Neural cell (in vitro differentiated cells): ENCODE results near the gene PERCC1. TPM values are rescaled to one million over a fixed set of nuclear protein-coding genes. Genes with fewer than 3 reads are reported as not detected.
"Not testable (repeated sequence)": the region's sequence is repeated elsewhere in the genome, so short reads cannot be mapped to it uniquely, and the experiment has no call there.

ENCODE experiments used
- H2AFZ ChIP-seq: fragments of 200-600, 300-800 bp; sonication (generic), shearing (Covaris generic); 2 replicates; pipeline ENCODE4 v1.6.0; 2014; ENCODE audit warnings: low read depth, mild to moderate bottlenecking, antibody characterized with exemption, low read length, moderate library complexity
- H3F3A ChIP-seq: fragments of 200-600 bp; shearing (Covaris generic); 2 replicates; pipeline ENCODE4 v1.6.1; 2016; ENCODE audit warnings: mild to moderate bottlenecking, moderate library complexity, mixed read lengths, antibody characterized with exemption, low read length; ENCODE audit not compliant: insufficient read depth, poor library complexity, severe bottlenecking
- H3K27ac ChIP-seq: fragments of 200-600, 300-800 bp; sonication (generic), shearing (Covaris generic); 2 replicates; pipeline ENCODE4 v1.5.1; 2014; ENCODE audit warnings: mild to moderate bottlenecking, low read length, moderate library complexity
- H3K27me3 ChIP-seq: fragments of 300-800, 200-600 bp; sonication (generic), shearing (Covaris generic); 2 replicates; pipeline ENCODE4 v1.6.0; 2014; ENCODE audit warnings: mild to moderate bottlenecking, low read depth, low read length, moderate library complexity; ENCODE audit not compliant: insufficient read depth
- H3K36me3 ChIP-seq: fragments of 300-800, 200-600 bp; sonication (generic), shearing (Covaris generic); 2 replicates; pipeline ENCODE4 v1.5.1; 2014; ENCODE audit warnings: mild to moderate bottlenecking, antibody characterized with exemption, low read length, moderate library complexity; ENCODE audit not compliant: insufficient read depth
- H3K4me2 ChIP-seq: fragments of 300-800, 200-600 bp; sonication (generic), shearing (Covaris generic); 2 replicates; pipeline ENCODE4 v1.6.0; 2014; ENCODE audit warnings: mild to moderate bottlenecking, low read length
- H3K4me3 ChIP-seq: fragments of 300-800, 200-600 bp; sonication (generic), shearing (Covaris generic); 2 replicates; pipeline ENCODE4 v1.5.1; 2014; ENCODE audit warnings: mild to moderate bottlenecking, low read length, moderate library complexity
- H3K79me2 ChIP-seq: fragments of 200-600 bp; shearing (Covaris generic); replicated peaks from 2 replicates; pipeline ENCODE4 v1.6.0; 2014; ENCODE audit warnings: mild to moderate bottlenecking, low read length, moderate library complexity; ENCODE audit not compliant: insufficient read depth
- H3K9ac ChIP-seq: fragments of 300-800, 200-600 bp; sonication (generic), shearing (Covaris generic); 2 replicates; pipeline ENCODE4 v1.6.1; 2016; ENCODE audit warnings: mild to moderate bottlenecking, low read length, mixed read lengths
- H3K9me2 ChIP-seq: fragments of 200-600 bp; shearing (Covaris generic); 2 replicates; pipeline ENCODE4 v1.6.1; 2016; ENCODE audit warnings: mild to moderate bottlenecking, low read length, mixed read lengths; ENCODE audit not compliant: insufficient read depth
- H3K9me3 ChIP-seq: fragments of 200-600, 300-800 bp; sonication (generic), shearing (Covaris generic); 2 replicates; pipeline ENCODE4 v1.6.1; 2016; ENCODE audit warnings: mild to moderate bottlenecking, mixed run types, low read length, moderate library complexity, mixed read lengths
- H4K20me1 ChIP-seq: fragments of 200-600 bp; shearing (Covaris generic); 2 replicates; pipeline ENCODE4 v1.6.1; 2016; ENCODE audit warnings: mild to moderate bottlenecking, mixed run types; ENCODE audit not compliant: insufficient read depth
- EP300 ChIP-seq: fragments of 450-650 bp; conservative IDR thresholded peaks from 2 replicates; pipeline ENCODE4 v1.6.1; 2014; ENCODE audit warnings: antibody characterized with exemption, mild to moderate bottlenecking, moderate library complexity; ENCODE audit not compliant: poor library complexity, severe bottlenecking
- EZH2 ChIP-seq: fragments of 200-600, 300-800 bp; shearing (Covaris generic), sonication (generic); IDR thresholded peaks from 2 replicates; pipeline ENCODE4 v1.6.1; 2014; ENCODE audit warnings: antibody characterized with exemption, low read length, borderline replicate concordance, mild to moderate bottlenecking; ENCODE audit not compliant: insufficient read depth, poor library complexity, severe bottlenecking
- MXI1 ChIP-seq: fragments of 450-650 bp; conservative IDR thresholded peaks from 2 replicates; pipeline ENCODE4 v1.6.1; 2014; ENCODE audit warnings: antibody characterized with exemption, mild to moderate bottlenecking; ENCODE audit not compliant: poor library complexity, severe bottlenecking
- POLR2AphosphoS5 ChIP-seq: IDR thresholded peaks from 2 replicates; pipeline ENCODE4 v1.6.1; 2012
- RAD21 ChIP-seq: fragments of 450-650 bp; conservative IDR thresholded peaks from 2 replicates; pipeline ENCODE4 v1.6.1; 2014; ENCODE audit warnings: antibody characterized with exemption, mild to moderate bottlenecking, moderate library complexity
- SMC3 ChIP-seq: fragments of 450-650 bp; conservative IDR thresholded peaks from 2 replicates; pipeline ENCODE4 v1.6.1; 2014; ENCODE audit warnings: antibody characterized with exemption, mild to moderate bottlenecking, moderate library complexity; ENCODE audit not compliant: poor library complexity
- TAF1 ChIP-seq: IDR thresholded peaks from 2 replicates; pipeline ENCODE4 v1.6.1; 2012; ENCODE audit warnings: low read depth
- polyA plus RNA-seq: library from polyadenylated mRNA; depleted of rRNA; stranded (reverse); fragments of >200 nt; gene quantifications from 2 replicates; pipeline ENCODE4 v1.2.3, GENCODE V29; 2014
- TF ChIP-seq, protein P1 (sequence below): IDR thresholded peaks from 2 replicates; pipeline ENCODE4 v1.6.1; 2012; ENCODE audit warnings: borderline replicate concordance
- TF ChIP-seq, protein P2 (sequence below): fragments of 450-650 bp; IDR thresholded peaks from 2 replicates; pipeline ENCODE4 v1.5.1; 2014; ENCODE audit warnings: antibody characterized with exemption, mild to moderate bottlenecking, moderate library complexity; ENCODE audit not compliant: poor library complexity, severe bottlenecking

The PERCC1 gene
- polyA plus RNA-seq, 1 donor from 2014 or later, result not detected

DNA sequence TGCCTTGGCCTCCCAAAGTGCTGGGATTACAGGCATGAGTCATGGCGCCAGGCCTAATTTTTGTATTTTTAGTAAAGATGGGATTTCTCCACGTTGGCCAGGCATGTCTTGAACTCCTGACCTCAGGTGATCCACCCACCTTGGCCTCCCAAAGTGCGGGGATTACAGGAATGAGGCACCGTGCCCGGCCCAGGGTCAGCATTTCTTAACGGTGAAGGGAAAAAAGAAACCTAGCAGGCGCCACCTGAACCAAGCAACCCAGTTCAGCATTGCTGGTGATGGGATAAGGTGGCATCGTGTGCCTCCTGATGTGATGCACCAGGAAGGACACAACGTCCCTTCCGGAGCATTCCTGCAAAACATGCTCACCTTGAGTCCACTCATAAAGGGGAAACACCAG is 46.2 kb downstream of the PERCC1 start:
- no peak overlapping the region for H2AFZ ChIP-seq
- no peak overlapping the region for H3K4me2 ChIP-seq
- H4K20me1 ChIP-seq, result no peaks in the 10 kb centered on the region
- H3K79me2 ChIP-seq, result peaks cover 17% of the 10 kb centered on the region
- no peaks in the 10 kb centered on the region for H3F3A ChIP-seq
- H3K9ac ChIP-seq, result no peak overlapping the region
- no peaks in the 10 kb centered on the region for H3K36me3 ChIP-seq
- H3K4me3 ChIP-seq, result no peak overlapping the region
- H3K27me3 ChIP-seq, result no peaks in the 10 kb centered on the region
- TF ChIP-seq, protein P1, sequence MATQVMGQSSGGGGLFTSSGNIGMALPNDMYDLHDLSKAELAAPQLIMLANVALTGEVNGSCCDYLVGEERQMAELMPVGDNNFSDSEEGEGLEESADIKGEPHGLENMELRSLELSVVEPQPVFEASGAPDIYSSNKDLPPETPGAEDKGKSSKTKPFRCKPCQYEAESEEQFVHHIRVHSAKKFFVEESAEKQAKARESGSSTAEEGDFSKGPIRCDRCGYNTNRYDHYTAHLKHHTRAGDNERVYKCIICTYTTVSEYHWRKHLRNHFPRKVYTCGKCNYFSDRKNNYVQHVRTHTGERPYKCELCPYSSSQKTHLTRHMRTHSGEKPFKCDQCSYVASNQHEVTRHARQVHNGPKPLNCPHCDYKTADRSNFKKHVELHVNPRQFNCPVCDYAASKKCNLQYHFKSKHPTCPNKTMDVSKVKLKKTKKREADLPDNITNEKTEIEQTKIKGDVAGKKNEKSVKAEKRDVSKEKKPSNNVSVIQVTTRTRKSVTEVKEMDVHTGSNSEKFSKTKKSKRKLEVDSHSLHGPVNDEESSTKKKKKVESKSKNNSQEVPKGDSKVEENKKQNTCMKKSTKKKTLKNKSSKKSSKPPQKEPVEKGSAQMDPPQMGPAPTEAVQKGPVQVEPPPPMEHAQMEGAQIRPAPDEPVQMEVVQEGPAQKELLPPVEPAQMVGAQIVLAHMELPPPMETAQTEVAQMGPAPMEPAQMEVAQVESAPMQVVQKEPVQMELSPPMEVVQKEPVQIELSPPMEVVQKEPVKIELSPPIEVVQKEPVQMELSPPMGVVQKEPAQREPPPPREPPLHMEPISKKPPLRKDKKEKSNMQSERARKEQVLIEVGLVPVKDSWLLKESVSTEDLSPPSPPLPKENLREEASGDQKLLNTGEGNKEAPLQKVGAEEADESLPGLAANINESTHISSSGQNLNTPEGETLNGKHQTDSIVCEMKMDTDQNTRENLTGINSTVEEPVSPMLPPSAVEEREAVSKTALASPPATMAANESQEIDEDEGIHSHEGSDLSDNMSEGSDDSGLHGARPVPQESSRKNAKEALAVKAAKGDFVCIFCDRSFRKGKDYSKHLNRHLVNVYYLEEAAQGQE, result no peak
- TF ChIP-seq MXI1, result no peak
- TF ChIP-seq TAF1, result no peak
- no peak for TF ChIP-seq POLR2AphosphoS5
- no peak for TF ChIP-seq EP300
- no peak for TF ChIP-seq RAD21
- no peak for TF ChIP-seq SMC3
- TF ChIP-seq, protein P2, sequence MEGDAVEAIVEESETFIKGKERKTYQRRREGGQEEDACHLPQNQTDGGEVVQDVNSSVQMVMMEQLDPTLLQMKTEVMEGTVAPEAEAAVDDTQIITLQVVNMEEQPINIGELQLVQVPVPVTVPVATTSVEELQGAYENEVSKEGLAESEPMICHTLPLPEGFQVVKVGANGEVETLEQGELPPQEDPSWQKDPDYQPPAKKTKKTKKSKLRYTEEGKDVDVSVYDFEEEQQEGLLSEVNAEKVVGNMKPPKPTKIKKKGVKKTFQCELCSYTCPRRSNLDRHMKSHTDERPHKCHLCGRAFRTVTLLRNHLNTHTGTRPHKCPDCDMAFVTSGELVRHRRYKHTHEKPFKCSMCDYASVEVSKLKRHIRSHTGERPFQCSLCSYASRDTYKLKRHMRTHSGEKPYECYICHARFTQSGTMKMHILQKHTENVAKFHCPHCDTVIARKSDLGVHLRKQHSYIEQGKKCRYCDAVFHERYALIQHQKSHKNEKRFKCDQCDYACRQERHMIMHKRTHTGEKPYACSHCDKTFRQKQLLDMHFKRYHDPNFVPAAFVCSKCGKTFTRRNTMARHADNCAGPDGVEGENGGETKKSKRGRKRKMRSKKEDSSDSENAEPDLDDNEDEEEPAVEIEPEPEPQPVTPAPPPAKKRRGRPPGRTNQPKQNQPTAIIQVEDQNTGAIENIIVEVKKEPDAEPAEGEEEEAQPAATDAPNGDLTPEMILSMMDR, result no peak
- no peak for TF ChIP-seq EZH2
- no peaks in the 10 kb centered on the region for H3K9me2 ChIP-seq
- H3K9me3 ChIP-seq, result no peaks in the 10 kb centered on the region
- no peak overlapping the region for H3K27ac ChIP-seq

DNA sequence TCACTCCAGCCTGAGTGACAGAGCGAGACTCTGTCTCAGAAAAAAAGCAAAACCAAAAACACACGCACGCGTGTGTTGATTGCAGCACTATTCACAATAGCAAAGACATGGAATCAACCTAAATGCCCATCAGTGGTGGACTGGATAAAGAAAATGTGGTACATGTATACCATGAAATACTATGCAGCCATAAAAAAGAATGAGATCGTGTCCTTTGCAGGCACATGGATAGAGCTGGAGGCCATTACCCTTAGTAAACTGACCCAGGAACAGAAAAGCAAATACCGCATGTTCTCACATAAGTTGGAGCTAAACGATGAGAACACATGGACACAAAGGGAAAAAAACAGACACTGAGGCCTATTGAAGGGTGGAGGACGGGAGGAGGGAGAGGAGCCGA is 48.1 kb downstream of the PERCC1 start:
- not testable (repeated sequence) for H4K20me1 ChIP-seq, H2AFZ ChIP-seq, H3K36me3 ChIP-seq, H3K9me3 ChIP-seq, H3K27me3 ChIP-seq, H3K4me3 ChIP-seq, H3K9me2 ChIP-seq, H3K27ac ChIP-seq, H3K9ac ChIP-seq, H3K79me2 ChIP-seq, H3K4me2 ChIP-seq, H3F3A ChIP-seq
